ENCODE measurements around the gene SRXN1.

- TF ChIP-seq EZH2phosphoT487 (IDR thresholded peaks at IDR 0.05; ENCODE audit: insufficient read depth, low read depth) (no peak), EZH2 (IDR thresholded peaks at IDR 0.05; ENCODE audit: insufficient read depth, poor library complexity, severe bottlenecking) (no peak)
Measured at GRCh38 chr20:695165-695866, 42.3 kb upstream of the SRXN1 start.
